Measurements from ENCODE around the gene PHF1. TPM values are rescaled to one million over a fixed set of nuclear protein-coding genes. Genes with fewer than 3 reads are reported as not detected.

PHF1 gene
- polyA plus RNA-seq, 6 donors from 2014 or later: 48.9 to 82.3 (median 55.5) TPM

GRCh38 chr6:33417903-33418689, 7.3 kb downstream of the PHF1 start, which contains the start of gene CUTA:
Gene CUTA, minus strand, starts transcription at chr6:33418107. Its CDS starts 107 bp downstream, at chr6:33418000.
- Mint-ChIP-seq H3K36me3 (peaks cover 0 to 35% of the 10 kb centered on the region in 2 donors), H3K27me3 (peaks cover 4 to 12% (median 8%) of the 10 kb centered on the region in 3 donors), H3K9me3 (no peaks in the 10 kb centered on the region), H3K4me1 (peaks cover 50 to 65% (median 51%) of the 10 kb centered on the region in 3 donors), H3K27ac (peak within 1 kb of the TSS; percentile 98 to 99 (median 98)), H3K4me3 (peak within 1 kb of the TSS; percentile 84 to 95 (median 92))
- ATAC-seq (ENCODE audit: low read depth in 2 of 2): peak; percentile 85 to 87
- peak; percentile 99 for DNase-seq

GRCh38 chr6:33418690-33419291, 8.0 kb downstream of the PHF1 start:
- peaks cover 45 to 61% (median 49%) of the 10 kb centered on the region in 3 donors for H3K4me1 Mint-ChIP-seq
- peak overlapping the region; percentile 98 to 99 (median 98) for H3K27ac Mint-ChIP-seq
- peak overlapping the region; percentile 84 to 95 (median 92) for H3K4me3 Mint-ChIP-seq
- peaks cover 4 to 12% (median 8%) of the 10 kb centered on the region in 3 donors for H3K27me3 Mint-ChIP-seq
- H3K9me3 Mint-ChIP-seq: no peaks in the 10 kb centered on the region
- H3K36me3 Mint-ChIP-seq: peaks cover 0 to 28% of the 10 kb centered on the region in 2 donors
- ATAC-seq (ENCODE audit: low read depth in 2 of 2) (no peak), DNase-seq (no peak)

GRCh38 chr6:33419580-33420490, 9.0 kb downstream of the PHF1 start, which contains the start of gene SYNGAP1:
Gene SYNGAP1, plus strand, starts transcription at chr6:33420065. Its CDS starts 200 bp downstream, at chr6:33420265.
- H3K27me3 Mint-ChIP-seq: peaks cover 4 to 12% (median 8%) of the 10 kb centered on the region in 3 donors
- DNase-seq: no peak
- peak within 1 kb of the TSS; percentile 19 to 99 (median 89) for H3K27ac Mint-ChIP-seq
- no peaks in the 10 kb centered on the region for H3K9me3 Mint-ChIP-seq
- peaks cover 0 to 18% of the 10 kb centered on the region in 2 donors for H3K36me3 Mint-ChIP-seq
- peak within 1 kb of the TSS in 7 of 8 donors; percentile 25 to 85 (median 75) for H3K4me3 Mint-ChIP-seq
- ATAC-seq (ENCODE audit: low read depth in 2 of 2): no peak
- H3K4me1 Mint-ChIP-seq: peaks cover 45 to 61% (median 49%) of the 10 kb centered on the region in 3 donors

GRCh38 chr6:33420491-33421343, 9.9 kb downstream of the PHF1 start:
- H3K9me3 Mint-ChIP-seq: no peaks in the 10 kb centered on the region
- peaks cover 45 to 63% (median 50%) of the 10 kb centered on the region in 3 donors for H3K4me1 Mint-ChIP-seq
- peaks cover 0 to 12% of the 10 kb centered on the region in 2 donors for H3K36me3 Mint-ChIP-seq

GRCh38 chr6:33421344-33421643, 10.5 kb downstream of the PHF1 start:
- ATAC-seq (ENCODE audit: low read depth in 2 of 2): no peak
- Mint-ChIP-seq H3K9me3 (no peaks in the 10 kb centered on the region), H3K27me3 (peaks cover 4 to 12% (median 8%) of the 10 kb centered on the region in 3 donors), H3K4me1 (peaks cover 44 to 62% (median 48%) of the 10 kb centered on the region in 3 donors), H3K27ac (peak overlapping the region in 2 of 6 donors; percentile 1 to 48), H3K4me3 (peak overlapping the region in 1 of 8 donors; percentile 70), H3K36me3 (peaks cover 0 to 6% of the 10 kb centered on the region in 2 donors)
- no peak for DNase-seq

More at GRCh38 chr6:33420491-33421343, 9.9 kb downstream of the PHF1 start:
- H3K27ac Mint-ChIP-seq: peak overlapping the region in 3 of 6 donors; percentile 1 to 48 (median 19)
- no peak for DNase-seq
- H3K4me3 Mint-ChIP-seq: peak overlapping the region in 1 of 8 donors; percentile 70
- ATAC-seq (ENCODE audit: low read depth in 2 of 2): no peak
- peaks cover 4 to 12% (median 8%) of the 10 kb centered on the region in 3 donors for H3K27me3 Mint-ChIP-seq

GRCh38 chr6:33423777-33424176, 13.0 kb downstream of the PHF1 start:
- Mint-ChIP-seq H3K4me1 (peaks cover 45 to 59% (median 46%) of the 10 kb centered on the region in 3 donors), H3K27me3 (peaks cover 0 to 8% (median 8%) of the 10 kb centered on the region in 3 donors), H3K9me3 (no peaks in the 10 kb centered on the region), H3K36me3 (no peaks in the 10 kb centered on the region), H3K4me3 (peak overlapping the region in 7 of 8 donors; percentile 65 to 99 (median 91)), H3K27ac (peak overlapping the region in 4 of 6 donors; percentile 30 to 99 (median 93))
- ATAC-seq (ENCODE audit: low read depth in 2 of 2) (no peak), DNase-seq (no peak)

- Mint-ChIP-seq H3K4me1 (peaks cover 57 to 63% (median 58%) of the 10 kb centered on the region in 3 donors), H3K9me3 (no peaks in the 10 kb centered on the region), H3K27ac (peak overlapping the region; percentile 94 to 99 (median 98)), H3K36me3 (no peaks in the 10 kb centered on the region), H3K4me3 (peak overlapping the region; percentile 83 to 99 (median 94)), H3K27me3 (peaks cover 0 to 8% (median 8%) of the 10 kb centered on the region in 3 donors)
- no peak for ATAC-seq (ENCODE audit: low read depth in 2 of 2)
- DNase-seq: no peak
Measured at GRCh38 chr6:33424855-33425667, 14.2 kb downstream of the PHF1 start.

- H3K9me3 Mint-ChIP-seq: no peaks in the 10 kb centered on the region
- peak overlapping the region; percentile 94 to 99 (median 98) for H3K27ac Mint-ChIP-seq
- DNase-seq (peak; percentile 72), ATAC-seq (ENCODE audit: low read depth in 2 of 2) (peak; percentile 42 to 48)
- H3K4me1 Mint-ChIP-seq: peaks cover 66 to 69% (median 66%) of the 10 kb centered on the region in 3 donors
- H3K36me3 Mint-ChIP-seq: no peaks in the 10 kb centered on the region
- peak overlapping the region; percentile 83 to 99 (median 94) for H3K4me3 Mint-ChIP-seq
- peaks cover 0 to 8% (median 5%) of the 10 kb centered on the region in 3 donors for H3K27me3 Mint-ChIP-seq
Measured at GRCh38 chr6:33425668-33426577, 15.1 kb downstream of the PHF1 start.

GRCh38 chr6:33426590-33427511, 16.0 kb downstream of the PHF1 start:
- Mint-ChIP-seq H3K4me1 (peaks cover 74 to 78% (median 75%) of the 10 kb centered on the region in 3 donors), H3K36me3 (no peaks in the 10 kb centered on the region), H3K27me3 (no peaks in the 10 kb centered on the region), H3K4me3 (peak overlapping the region; percentile 83 to 99 (median 94)), H3K27ac (peak overlapping the region; percentile 97 to 99 (median 99)), H3K9me3 (no peaks in the 10 kb centered on the region)
- ATAC-seq (ENCODE audit: low read depth in 2 of 2): peak; percentile 24 to 29
- DNase-seq: peak; percentile 50

Data from naive B cell (primary cell).